ENCODE data around the gene PPP3R1. TPM values are rescaled to one million over a fixed set of nuclear protein-coding genes. Genes with fewer than 3 reads are reported as not detected.

Gene PPP3R1
- total and polyA plus RNA-seq, 2 donors from 2014 or later = 18.3 to 50.8 TPM

- TF ChIP-seq CTCF (IDR thresholded peaks at IDR 0.05; ENCODE audit: borderline replicate concordance, extremely low read depth, insufficient read depth) = no peak
- Histone ChIP-seq H3K27me3 (ENCODE audit: control insufficient read depth, insufficient read depth, low read length) (no peaks in the 10 kb centered on the region), H3K9me3 (ENCODE audit: control insufficient read depth in 2 of 3, insufficient read depth in 1 of 3, low read length in 3 of 3) (no peaks in the 10 kb centered on the region), H3K9ac (ENCODE audit: low read length in 3 of 3) (no peak overlapping the region), H3K4me1 (ENCODE audit: control insufficient read depth in 2 of 3, insufficient read depth in 2 of 3, low read depth in 1 of 3, low read length in 3 of 3) (no peaks in the 10 kb centered on the region), H3K4me3 (ENCODE audit: low read length in 3 of 3) (no peak overlapping the region), H3K27ac (ENCODE audit: low read depth in 2 of 2, low read length in 2 of 2) (no peak overlapping the region), H3K36me3 (ENCODE audit: control insufficient read depth in 2 of 3, insufficient read depth in 3 of 3, low read length in 3 of 3) (peaks cover 0 to 15% (median 0%) of the 10 kb centered on the region in 3 donors)
- intact Hi-C loops (cut with DNase I) = no loop called here
- DNase-seq (no peak), FAIRE-seq (no peak)
These were observed 118.2 kb downstream of the PPP3R1 start for GRCh38 chr2:68134120-68134519.

Other genes starting within 250 kb of the PPP3R1 start
- gene C1D, start 189.5 kb downstream of the PPP3R1 start, total RNA-seq = 23.0 TPM
- gene C1D, start 189.5 kb downstream of the PPP3R1 start, polyA plus RNA-seq (ENCODE audit: insufficient read depth, low read depth, low replicate concordance) = 34.2 TPM
- 13.4 TPM for gene PNO1, start 94.6 kb downstream of the PPP3R1 start, total RNA-seq
- 11.3 TPM for gene PNO1, start 94.6 kb downstream of the PPP3R1 start, polyA plus RNA-seq (ENCODE audit: insufficient read depth, low read depth, low replicate concordance)
- gene CNRIP1, start 67.4 kb upstream of the PPP3R1 start, total RNA-seq = 14.1 TPM
- 8.7 TPM for gene CNRIP1, start 67.4 kb upstream of the PPP3R1 start, polyA plus RNA-seq (ENCODE audit: insufficient read depth, low read depth, low replicate concordance)
- 17.3 TPM for gene PLEK, start 112.8 kb upstream of the PPP3R1 start, total RNA-seq
- 2.8 TPM for gene PLEK, start 112.8 kb upstream of the PPP3R1 start, polyA plus RNA-seq (ENCODE audit: insufficient read depth, low read depth, low replicate concordance)
- gene FBXO48, start 214.8 kb upstream of the PPP3R1 start, total RNA-seq = 1.3 TPM
- 0.86 TPM for gene FBXO48, start 214.8 kb upstream of the PPP3R1 start, polyA plus RNA-seq (ENCODE audit: insufficient read depth, low read depth, low replicate concordance)
- gene APLF, start 215.1 kb upstream of the PPP3R1 start, total RNA-seq = 5.9 TPM
- 0.95 TPM for gene APLF, start 215.1 kb upstream of the PPP3R1 start, polyA plus RNA-seq (ENCODE audit: insufficient read depth, low read depth, low replicate concordance)